IPS-18a (cell line): ENCODE data around the gene ADGRF5.
"Not testable (repeated sequence)": the region's sequence is repeated elsewhere in the genome, so short reads cannot be mapped to it uniquely, and the experiment has no call there.

Experiments used
- H3K27ac ChIP-seq: one replicate; pipeline ENCODE4 v1.5.1; 2013; ENCODE audit warnings: low read length
- H3K27me3 ChIP-seq: one replicate; pipeline ENCODE4 v1.6.1; 2013; ENCODE audit warnings: mild to moderate bottlenecking, low read length; ENCODE audit not compliant: control insufficient read depth, insufficient read depth
- H3K36me3 ChIP-seq: one replicate; pipeline ENCODE4 v1.6.1; 2013; ENCODE audit warnings: low read depth, low read length; ENCODE audit not compliant: control insufficient read depth
- H3K4me1 ChIP-seq: one replicate; pipeline ENCODE4 v1.6.1; 2013; ENCODE audit warnings: low read depth, low read length; ENCODE audit not compliant: control insufficient read depth
- H3K4me3 ChIP-seq: one replicate; pipeline ENCODE4 v1.5.1; 2013; ENCODE audit warnings: low read length
- H3K9ac ChIP-seq: one replicate; pipeline ENCODE4 v1.6.1; 2013; ENCODE audit warnings: mild to moderate bottlenecking, low read length, moderate library complexity
- H3K9me3 ChIP-seq: one replicate; pipeline ENCODE4 v1.6.1; 2013; ENCODE audit warnings: low read depth, low read length; ENCODE audit not compliant: control insufficient read depth

ADGRF5 gene

GRCh38 chr6:46882645-46883044, 39.1 kb downstream of the ADGRF5 start:
- no peak overlapping the region for H3K9ac ChIP-seq
- H3K27me3 ChIP-seq: no peaks in the 10 kb centered on the region

GRCh38 chr6:46879003-46879402, 42.7 kb downstream of the ADGRF5 start:
- Histone ChIP-seq H3K4me3 (no peak overlapping the region), H3K4me1 (peaks cover 5% of the 10 kb centered on the region), H3K36me3 (no peaks in the 10 kb centered on the region), H3K9ac (no peak overlapping the region), H3K27ac (no peak overlapping the region), H3K27me3 (no peaks in the 10 kb centered on the region), H3K9me3 (no peaks in the 10 kb centered on the region)

More at GRCh38 chr6:46882645-46883044, 39.1 kb downstream of the ADGRF5 start:
- Histone ChIP-seq H3K4me1 (no peaks in the 10 kb centered on the region), H3K27ac (no peak overlapping the region), H3K4me3 (no peak overlapping the region), H3K9me3 (no peaks in the 10 kb centered on the region), H3K36me3 (no peaks in the 10 kb centered on the region)

GRCh38 chr6:46876126-46876525, 45.6 kb downstream of the ADGRF5 start:
- no peak overlapping the region for H3K9ac ChIP-seq
- H3K27ac ChIP-seq: no peak overlapping the region
- peaks cover 5% of the 10 kb centered on the region for H3K4me1 ChIP-seq
- no peaks in the 10 kb centered on the region for H3K27me3 ChIP-seq
- H3K36me3 ChIP-seq: no peaks in the 10 kb centered on the region
- H3K9me3 ChIP-seq: no peaks in the 10 kb centered on the region
- no peak overlapping the region for H3K4me3 ChIP-seq

GRCh38 chr6:46867411-46867810, 54.3 kb downstream of the ADGRF5 start:
- H3K4me1 ChIP-seq: peaks cover 7% of the 10 kb centered on the region
- H3K4me3 ChIP-seq: no peak overlapping the region
- no peak overlapping the region for H3K9ac ChIP-seq
- H3K9me3 ChIP-seq: no peaks in the 10 kb centered on the region
- no peak overlapping the region for H3K27ac ChIP-seq
- no peaks in the 10 kb centered on the region for H3K27me3 ChIP-seq
- no peaks in the 10 kb centered on the region for H3K36me3 ChIP-seq

- no peak overlapping the region for H3K4me3 ChIP-seq
- peaks cover 7% of the 10 kb centered on the region for H3K4me1 ChIP-seq
- no peaks in the 10 kb centered on the region for H3K27me3 ChIP-seq
- no peaks in the 10 kb centered on the region for H3K9me3 ChIP-seq
- no peak overlapping the region for H3K9ac ChIP-seq
- no peaks in the 10 kb centered on the region for H3K36me3 ChIP-seq
- H3K27ac ChIP-seq: no peak overlapping the region
Measured at GRCh38 chr6:46865221-46865620, 56.5 kb downstream of the ADGRF5 start.

GRCh38 chr6:46863791-46864190, 57.9 kb downstream of the ADGRF5 start:
- peaks cover 7% of the 10 kb centered on the region for H3K4me1 ChIP-seq
- H3K9ac ChIP-seq: no peak overlapping the region
- no peaks in the 10 kb centered on the region for H3K27me3 ChIP-seq
- no peak overlapping the region for H3K4me3 ChIP-seq
- H3K9me3 ChIP-seq: no peaks in the 10 kb centered on the region
- no peaks in the 10 kb centered on the region for H3K36me3 ChIP-seq
- H3K27ac ChIP-seq: no peak overlapping the region

- Histone ChIP-seq H3K27ac (no peak overlapping the region), H3K9ac (no peak overlapping the region), H3K4me1 (peaks cover 7% of the 10 kb centered on the region), H3K36me3 (no peaks in the 10 kb centered on the region), H3K4me3 (no peak overlapping the region), H3K27me3 (no peaks in the 10 kb centered on the region), H3K9me3 (no peaks in the 10 kb centered on the region)
Measured at GRCh38 chr6:46862381-46862780, 59.4 kb downstream of the ADGRF5 start.

GRCh38 chr6:46855966-46856365, 65.8 kb downstream of the ADGRF5 start:
- H3K4me3 ChIP-seq, H3K36me3 ChIP-seq, H3K9ac ChIP-seq, H3K27me3 ChIP-seq, H3K27ac ChIP-seq, H3K9me3 ChIP-seq, H3K4me1 ChIP-seq: not testable (repeated sequence)

GRCh38 chr6:46851576-46851975, 70.2 kb downstream of the ADGRF5 start:
- not testable (repeated sequence) for H3K27ac ChIP-seq, H3K27me3 ChIP-seq, H3K4me1 ChIP-seq, H3K36me3 ChIP-seq, H3K9ac ChIP-seq, H3K4me3 ChIP-seq, H3K9me3 ChIP-seq

GRCh38 chr6:46850792-46851191, 70.9 kb downstream of the ADGRF5 start:
- Histone ChIP-seq H3K9me3 (no peaks in the 10 kb centered on the region), H3K36me3 (no peaks in the 10 kb centered on the region), H3K4me1 (no peaks in the 10 kb centered on the region), H3K9ac (no peak overlapping the region), H3K27ac (no peak overlapping the region), H3K4me3 (no peak overlapping the region), H3K27me3 (peaks cover 10% of the 10 kb centered on the region)

GRCh38 chr6:46849361-46849690, 72.4 kb downstream of the ADGRF5 start:
- Histone ChIP-seq H3K9ac (no peak overlapping the region), H3K27ac (no peak overlapping the region), H3K4me1 (no peaks in the 10 kb centered on the region), H3K9me3 (no peaks in the 10 kb centered on the region), H3K36me3 (no peaks in the 10 kb centered on the region), H3K4me3 (peak overlapping the region; percentile 48), H3K27me3 (peaks cover 10% of the 10 kb centered on the region)

GRCh38 chr6:46848684-46849360, 72.9 kb downstream of the ADGRF5 start:
- Histone ChIP-seq H3K36me3 (no peaks in the 10 kb centered on the region), H3K27ac (no peak overlapping the region), H3K27me3 (peaks cover 10% of the 10 kb centered on the region), H3K4me3 (peak overlapping the region; percentile 48), H3K4me1 (no peaks in the 10 kb centered on the region), H3K9ac (no peak overlapping the region), H3K9me3 (no peaks in the 10 kb centered on the region)
